B cell (primary cell): ENCODE measurements around the gene BANP. TPM values are rescaled to one million over a fixed set of nuclear protein-coding genes. Genes with fewer than 3 reads are reported as not detected.
"Not testable (repeated sequence)": the region's sequence is repeated elsewhere in the genome, so short reads cannot be mapped to it uniquely, and the experiment has no call there.

Experiments
- ATAC-seq: fragments of 200-7000 bp; cut with Tn5 transposase; one replicate; pipeline ENCODE4 v1.10.0; 2021; ENCODE audit warnings: low read depth, mild to moderate bottlenecking, moderate number of reproducible peaks, moderate library complexity
- CTCF ChIA-PET: fragments of 350-600 bp; sonication (Branson Sonifier 250); formaldehyde crosslinking; loops from one replicate; lab custom pipeline; 2021; ENCODE audit warnings: antibody characterized with exemption, inconsistent platforms; lab: Charles Lee
- POLR2A ChIA-PET: fragments of 350-600 bp; sonication (Branson Sonifier 250); formaldehyde crosslinking; loops from one replicate; lab custom pipeline; 2021; ENCODE audit warnings: antibody characterized with exemption; lab: Charles Lee
- DNase-seq: peaks from one replicate; pipeline ENCODE4 v3.0.0; 2013
- H2AFZ ChIP-seq: 2 replicates; pipeline ENCODE4 v1.6.1; 2012; ENCODE audit warnings: mild to moderate bottlenecking, low read depth, low read length; ENCODE audit not compliant: insufficient read depth, poor library complexity, severe bottlenecking
- H3K27ac ChIP-seq, 2 donors: 1 replicate in 1 of 2; 2 replicates in 1 of 2; pipeline ENCODE4 v1.5.1; 2012 to 2013; ENCODE audit warnings: low read length in 2 of 2, mild to moderate bottlenecking in 2 of 2, moderate library complexity in 1 of 2
- H3K27me3 ChIP-seq, 4 experiments: fragments of 200-600 bp in 1 of 4; sonication (generic) in 1 of 4; replicated peaks in 1 of 4; 1 replicate in 2 of 4; 2 replicates in 2 of 4; pipeline versions ENCODE4 v1.6.1 to v1.7.0; 2013 to 2016; ENCODE audit warnings: low read length in 3 of 4, mild to moderate bottlenecking in 2 of 4, mixed read lengths in 1 of 4, moderate library complexity in 1 of 4; ENCODE audit not compliant: insufficient read depth in 4 of 4, control insufficient read depth in 3 of 4; ENCODE audit errors: control extremely low read depth in 1 of 4
- H3K36me3 ChIP-seq, 2 experiments: replicated peaks in 1 of 2; 1 replicate in 1 of 2; 2 replicates in 1 of 2; pipeline versions ENCODE4 v1.6.1 to v1.7.1; 2013; ENCODE audit warnings: low read length in 1 of 2; ENCODE audit not compliant: insufficient read depth in 2 of 2, control insufficient read depth in 1 of 2; ENCODE audit errors: control extremely low read depth in 1 of 2, extremely low read depth in 1 of 2
- H3K4me1 ChIP-seq, 2 donors: fragments of 200-600 bp in 1 of 2; sonication (generic) in 1 of 2; 1 replicate in 1 of 2; 2 replicates in 1 of 2; pipeline versions ENCODE4 v1.5.1 to v1.6.1; 2013 to 2017; ENCODE audit warnings: low read length in 2 of 2; ENCODE audit not compliant: control insufficient read depth in 2 of 2, insufficient read depth in 2 of 2
- H3K4me2 ChIP-seq: replicated peaks from 2 replicates; pipeline ENCODE3; 2012; ENCODE audit warnings: mild to moderate bottlenecking, low read depth, low read length; ENCODE audit not compliant: poor library complexity, severe bottlenecking
- H3K4me3 ChIP-seq, 5 experiments: fragments of 200-600 bp in 1 of 5; sonication (generic) in 1 of 5; 1 replicate in 3 of 5; 2 replicates in 2 of 5; pipeline versions ENCODE4 v1.5.1 to v1.7.0; 2011 to 2016; ENCODE audit warnings: low read length in 4 of 5, mild to moderate bottlenecking in 4 of 5, low read depth in 2 of 5, control low read depth in 1 of 5, moderate library complexity in 1 of 5; ENCODE audit not compliant: insufficient read depth in 1 of 5; ENCODE audit errors: control extremely low read depth in 1 of 5, extremely low read depth in 1 of 5
- H3K79me2 ChIP-seq: fragments of 200-600 bp; sonication (generic); one replicate; pipeline ENCODE4 v1.6.0; 2016; ENCODE audit warnings: low read length; ENCODE audit not compliant: control insufficient read depth, insufficient read depth
- H3K9ac ChIP-seq: fragments of 200-600 bp; sonication (generic); 2 replicates; pipeline ENCODE4 v1.6.1; 2017; ENCODE audit warnings: mild to moderate bottlenecking, low read length, moderate library complexity
- H3K9me3 ChIP-seq, 3 donors: one replicate each; pipeline versions ENCODE4 v1.6.1 to v1.7.1; 2013; ENCODE audit warnings: low read length in 2 of 3; ENCODE audit not compliant: control insufficient read depth in 2 of 3, insufficient read depth in 1 of 3; ENCODE audit errors: control extremely low read depth in 1 of 3
- H4K20me1 ChIP-seq: 2 replicates; pipeline ENCODE4 v1.6.0; 2012; ENCODE audit warnings: mild to moderate bottlenecking, low read length; ENCODE audit not compliant: insufficient read depth, control insufficient read depth, poor library complexity, severe bottlenecking
- H3K27ac Mint-ChIP-seq: one replicate; pipeline ENCODE4 v1.8.0; 2021; ENCODE audit warnings: mixed read lengths
- H3K27me3 Mint-ChIP-seq: one replicate; pipeline ENCODE4 v1.8.0; 2021; ENCODE audit warnings: mixed read lengths
- H3K4me1 Mint-ChIP-seq: one replicate; pipeline ENCODE4 v1.8.0; 2021; ENCODE audit warnings: mixed read lengths
- H3K4me3 Mint-ChIP-seq: one replicate; pipeline ENCODE4 v1.8.0; 2021; ENCODE audit warnings: mixed read lengths
- H3K9me3 Mint-ChIP-seq: one replicate; pipeline ENCODE4 v1.8.0; 2022; ENCODE audit warnings: mixed read lengths; ENCODE audit not compliant: insufficient read depth
- WGBS: methylation state at CpG from one replicate; pipeline ENCODE4 v1.1.5; 2013; ENCODE audit warnings: missing lambda C conversion rate; ENCODE audit not compliant: insufficient coverage; 5-methylcytosine and 5-hydroxymethylcytosine counted together
- intact Hi-C: fragments of 100-400 bp; cut with micrococcal nuclease; formaldehyde crosslinking; loops from one replicate; pipeline ENCODE4 v1.10.0; 2022
- polyA plus RNA-seq: library from polyadenylated mRNA; depleted of rRNA; stranded (reverse); fragments of >200 nt; gene quantifications from 2 replicates; pipeline ENCODE4 v1.2.3, GENCODE V29; 2012
- total RNA-seq, 2 donors: library from RNA; stranded (reverse); fragments of 120-200 nt in 1 of 2; gene quantifications; 1 replicate in 1 of 2; 2 replicates in 1 of 2; pipeline versions ENCODE4 v1.2.3 to v1.2.4, GENCODE V29; 2013 to 2022

BANP gene
- total and polyA plus RNA-seq, 2 donors (not counting 1 experiment from before 2014, with no cell fraction given): 44.4 to 181 TPM

DNA sequence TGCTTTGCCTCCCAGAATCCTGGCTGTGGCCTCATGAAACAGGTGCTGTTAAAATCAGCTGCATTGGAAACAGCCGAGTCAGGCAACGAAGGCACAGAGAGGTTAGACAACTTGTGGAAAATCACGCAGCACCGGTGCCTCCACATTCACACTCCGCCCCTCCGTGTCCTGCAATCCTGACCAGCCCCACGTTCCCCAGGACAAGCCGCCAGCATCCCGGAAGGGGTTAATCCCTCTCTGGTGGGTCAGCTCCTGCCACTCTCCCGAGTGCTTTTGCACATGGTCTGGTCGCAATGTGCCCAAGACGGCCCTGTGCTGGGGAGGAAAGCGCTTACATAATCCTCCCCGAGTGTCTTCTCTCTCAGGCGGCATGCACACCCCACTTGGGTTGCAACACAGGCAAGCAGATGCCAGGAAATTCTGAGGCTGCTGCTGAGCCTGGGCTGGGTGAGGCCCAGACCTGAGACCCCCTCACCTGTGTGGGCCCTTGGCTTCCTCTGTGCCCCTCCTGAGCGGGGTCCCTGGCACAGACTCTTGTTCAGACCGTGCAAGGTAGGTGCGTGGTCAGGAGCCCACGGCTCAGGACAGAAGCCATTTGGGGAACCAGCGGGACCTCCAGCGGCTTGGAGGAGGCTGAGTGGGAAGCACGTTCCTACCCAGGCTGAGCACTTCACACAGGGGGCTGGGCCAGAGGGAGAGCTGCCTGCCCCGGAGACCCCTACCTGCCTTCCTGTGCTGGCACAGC lies 138.6 kb downstream of the BANP start:
- H3K9me3 Mint-ChIP-seq, H3K4me3 ChIP-seq, CTCF ChIA-PET, H3K4me3 Mint-ChIP-seq, POLR2A ChIA-PET, DNase-seq, H3K27ac Mint-ChIP-seq, H3K4me1 ChIP-seq, H3K9me3 ChIP-seq, ATAC-seq, H3K36me3 ChIP-seq, H3K9ac ChIP-seq, H3K4me2 ChIP-seq, H3K4me1 Mint-ChIP-seq, H4K20me1 ChIP-seq, H3K27me3 Mint-ChIP-seq, H3K27ac ChIP-seq, H2AFZ ChIP-seq, intact Hi-C loops, H3K27me3 ChIP-seq, H3K79me2 ChIP-seq: not testable (repeated sequence)
- WGBS: 81% methylated on average over 20 of the region's 23 CpGs

GRCh38 chr16:88090377-88091175 lies 139.3 kb downstream of the BANP start:
- H3K27ac Mint-ChIP-seq, H3K4me1 ChIP-seq, H3K4me1 Mint-ChIP-seq, H2AFZ ChIP-seq, H4K20me1 ChIP-seq, H3K27ac ChIP-seq, POLR2A ChIA-PET, H3K4me3 ChIP-seq, H3K79me2 ChIP-seq, DNase-seq, H3K4me3 Mint-ChIP-seq, H3K9me3 ChIP-seq, intact Hi-C loops, H3K36me3 ChIP-seq, CTCF ChIA-PET, H3K27me3 Mint-ChIP-seq, H3K9ac ChIP-seq, H3K9me3 Mint-ChIP-seq, ATAC-seq, H3K4me2 ChIP-seq, H3K27me3 ChIP-seq: not testable (repeated sequence)
- 89% methylated on average over 22 of the region's 38 CpGs for WGBS

DNA sequence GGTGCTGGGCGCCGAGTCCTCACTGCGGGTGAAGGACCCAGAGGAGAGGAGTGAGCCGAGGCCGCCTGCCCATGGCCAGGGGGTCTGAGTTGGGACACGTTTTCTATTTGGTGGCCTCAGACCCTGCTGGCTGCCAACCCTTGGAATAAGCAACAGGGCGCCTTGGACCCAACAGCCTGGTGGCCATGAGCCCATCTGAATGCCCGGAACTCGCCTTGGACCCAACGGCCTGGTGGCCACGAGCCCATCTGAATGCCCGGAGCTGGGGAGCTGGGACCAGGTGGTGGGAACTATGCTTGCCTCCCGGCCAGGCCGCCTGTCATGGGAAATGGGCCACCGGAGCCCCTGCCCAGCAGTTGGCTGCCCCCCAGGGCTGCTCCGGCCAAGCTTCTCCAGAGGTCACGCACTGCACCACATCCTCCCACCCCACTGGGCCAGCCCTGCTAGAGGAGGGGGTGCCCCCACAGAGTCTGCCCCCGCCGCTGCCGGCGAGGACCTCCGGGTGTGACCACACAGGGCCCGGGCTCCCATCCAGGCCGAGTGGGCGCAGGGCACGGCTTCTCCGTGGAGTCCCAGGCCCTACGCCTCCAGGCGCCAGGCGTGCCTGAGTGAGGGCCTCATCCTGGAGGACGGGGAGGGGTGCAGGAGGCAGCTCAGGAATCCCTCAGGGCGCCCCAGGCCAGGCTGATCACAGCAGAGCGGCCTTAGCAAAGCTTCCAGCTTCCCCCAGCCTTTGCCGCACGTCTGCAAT lies 140.2 kb downstream of the BANP start:
- H4K20me1 ChIP-seq, H3K9ac ChIP-seq, H3K4me2 ChIP-seq, H3K27ac ChIP-seq, ATAC-seq, H3K36me3 ChIP-seq, intact Hi-C loops, H3K27ac Mint-ChIP-seq, H3K4me3 ChIP-seq, DNase-seq, H3K4me1 ChIP-seq, H3K4me3 Mint-ChIP-seq, CTCF ChIA-PET, H3K27me3 ChIP-seq, H3K79me2 ChIP-seq, H2AFZ ChIP-seq, H3K9me3 Mint-ChIP-seq, H3K9me3 ChIP-seq, H3K27me3 Mint-ChIP-seq, POLR2A ChIA-PET, H3K4me1 Mint-ChIP-seq: not testable (repeated sequence)
- 80% methylated on average over 23 of the region's 35 CpGs for WGBS
